Smooth muscle cell of trachea (primary cell): ENCODE results near the gene ZNF799. TPM values are rescaled to one million over a fixed set of nuclear protein-coding genes. Genes with fewer than 3 reads are reported as not detected.

Experiments used
- total RNA-seq: library from RNA; depleted of rRNA; stranded (reverse); fragments of >200 nt; gene quantifications from 2 replicates; pipeline ENCODE4 v1.2.1, GENCODE V29; 2014

Gene ZNF799
- 1.5 and 3.1 TPM in 2 replicates for total RNA-seq

GRCh38 chr19:12400633-12401502 is at the start of gene ZNF799:
Gene ZNF799, minus strand, starts transcription at chr19:12401271. Its CDS starts 201 bp downstream, at chr19:12401070.

DNA sequence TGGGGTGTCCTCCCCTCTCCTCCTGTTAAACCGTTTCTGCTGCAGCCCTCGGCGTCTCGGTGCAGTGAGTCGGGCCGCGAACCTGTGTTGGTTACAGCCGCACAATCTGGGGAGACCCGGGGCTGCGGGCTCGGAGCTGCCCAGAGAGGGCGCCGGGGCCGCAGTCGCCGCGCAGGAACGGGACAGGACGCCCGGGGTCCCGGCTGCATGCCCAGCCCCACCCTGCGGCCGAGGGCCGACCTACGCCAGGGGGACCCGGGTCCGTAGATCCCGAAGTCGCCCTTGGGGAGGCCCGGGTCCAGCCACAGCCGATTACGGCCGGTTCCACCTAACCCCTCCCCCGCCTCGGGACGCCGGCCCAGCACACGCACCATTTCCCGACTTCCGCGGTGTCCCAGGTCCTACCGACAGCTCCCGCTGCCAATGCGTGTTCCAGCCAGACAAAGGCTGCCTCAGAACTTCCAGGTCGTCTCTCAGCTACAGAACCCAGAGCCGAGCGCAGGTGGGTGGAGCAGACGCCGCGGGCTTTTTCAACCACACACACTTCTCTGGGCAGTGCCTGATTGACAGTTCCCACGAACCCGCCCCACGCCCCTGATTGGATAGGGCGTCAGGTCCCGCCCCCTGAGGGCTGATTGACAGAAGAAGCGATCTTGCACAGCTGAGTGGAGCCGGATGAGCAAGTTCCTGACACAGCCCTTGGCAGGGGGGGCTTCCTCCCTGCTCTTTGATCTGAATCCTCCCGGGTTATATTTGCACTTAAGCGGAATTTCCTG is 39.7 kb upstream of the ZNF799 start, which contains the start of gene ZNF443:
Gene ZNF443, minus strand, starts transcription at position 481 of the 776 bp plus-strand sequence. Its CDS starts 107 bp downstream, at position 374.

DNA sequence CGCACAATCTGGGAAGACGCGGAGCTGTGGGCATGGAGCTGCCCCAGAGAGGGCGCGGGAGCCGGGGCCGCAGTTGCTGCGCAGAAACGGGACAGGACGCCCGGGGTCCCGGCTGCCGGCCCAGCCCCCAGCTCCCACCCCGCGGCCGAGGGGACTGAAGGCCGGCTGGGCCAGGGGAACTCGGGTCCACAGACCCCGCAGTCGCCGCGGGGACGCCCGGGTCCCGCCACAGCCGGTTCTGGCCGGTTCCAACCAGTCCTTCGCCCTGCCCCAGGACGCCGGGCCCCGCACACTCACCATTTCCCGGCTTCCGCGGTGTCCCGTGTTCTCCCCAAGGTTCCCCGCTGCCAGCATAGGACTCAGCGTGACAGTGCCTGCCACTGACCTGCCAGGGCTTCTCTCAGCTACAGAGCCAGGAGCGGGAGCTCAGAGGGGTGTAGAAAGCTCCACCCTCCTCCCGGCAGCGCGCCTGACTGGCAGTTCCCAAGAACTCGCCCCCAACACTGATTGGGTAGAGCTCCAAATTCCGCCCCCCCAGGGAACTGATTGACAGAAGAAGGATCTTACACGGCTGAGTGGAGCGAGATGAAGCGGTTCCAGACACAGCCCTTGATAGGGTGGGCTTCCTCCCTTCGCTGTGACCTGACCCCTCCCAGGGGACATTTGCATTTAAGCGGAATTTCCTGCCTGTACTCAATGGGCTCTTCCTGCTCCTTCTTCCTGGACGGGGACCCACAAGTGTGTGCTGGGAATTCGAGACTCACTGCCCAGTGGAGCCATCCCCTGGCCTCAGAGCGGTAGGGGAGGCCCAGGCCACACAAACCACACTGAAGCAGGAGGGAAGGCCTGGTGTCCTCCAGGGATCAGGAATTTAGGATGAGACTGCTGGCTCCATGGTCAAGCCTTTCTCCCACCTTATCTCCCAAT is 35.6 kb downstream of the ZNF799 start, which contains the start of gene ZNF442:
Gene ZNF442, minus strand, starts transcription at position 448 of the 927 bp plus-strand sequence. CDS start 2,052 bp downstream, outside the sequence.

Other genes with a start within 250 kb of the ZNF799 start
- gene ZNF625, start 244.5 kb downstream of the ZNF799 start, total RNA-seq, result 7.9 and 14.5 TPM in 2 replicates
- gene ZNF136, start 238.2 kb downstream of the ZNF799 start, total RNA-seq, result 6.4 and 6.8 TPM in 2 replicates
- gene ZNF44, start 106.4 kb downstream of the ZNF799 start, total RNA-seq, result 10.4 and 14.0 TPM in 2 replicates
- gene ZNF563, start 67.6 kb downstream of the ZNF799 start, total RNA-seq, result 4.1 and 4.8 TPM in 2 replicates
- 3.5 and 3.9 TPM in 2 replicates for gene ZNF442, start 35.6 kb downstream of the ZNF799 start, total RNA-seq
- 2.0 and 2.8 TPM in 2 replicates for gene ZNF443, start 39.8 kb upstream of the ZNF799 start, total RNA-seq
- gene ZNF709, start 83.5 kb upstream of the ZNF799 start, total RNA-seq, result 3.5 and 4.1 TPM in 2 replicates
- 8.3 and 9.3 TPM in 2 replicates for gene ZNF564, start 150.2 kb upstream of the ZNF799 start, total RNA-seq
- 11.7 and 12.1 TPM in 2 replicates for gene ZNF490, start 209.5 kb upstream of the ZNF799 start, total RNA-seq
- gene ZNF791, start 209.6 kb upstream of the ZNF799 start, total RNA-seq, result 11.1 and 18.6 TPM in 2 replicates